Measurements from ENCODE around the gene GBX1.

The GBX1 gene

DNA sequence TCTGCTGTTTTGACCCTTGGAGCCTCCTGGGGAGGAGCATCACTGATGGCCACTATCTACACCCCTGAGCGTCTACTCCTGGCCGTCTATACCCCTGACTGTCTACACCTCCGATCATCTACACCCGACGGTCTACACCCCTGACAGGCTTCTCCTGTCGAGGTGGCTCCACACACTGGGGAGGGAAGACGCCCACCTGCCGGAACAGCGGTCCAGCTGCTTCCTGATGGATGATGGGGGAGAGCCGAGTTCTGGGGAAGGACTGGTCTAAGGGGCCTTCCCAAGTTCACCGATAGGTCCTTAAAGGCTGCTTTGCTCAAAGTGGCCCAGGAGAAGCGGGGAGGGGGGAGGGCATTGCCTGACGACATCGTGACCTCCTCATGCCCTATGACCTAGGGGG is 39.4 kb downstream of the GBX1 start:
- no peak for DNase-seq (ENCODE audit: low spot score)

DNA sequence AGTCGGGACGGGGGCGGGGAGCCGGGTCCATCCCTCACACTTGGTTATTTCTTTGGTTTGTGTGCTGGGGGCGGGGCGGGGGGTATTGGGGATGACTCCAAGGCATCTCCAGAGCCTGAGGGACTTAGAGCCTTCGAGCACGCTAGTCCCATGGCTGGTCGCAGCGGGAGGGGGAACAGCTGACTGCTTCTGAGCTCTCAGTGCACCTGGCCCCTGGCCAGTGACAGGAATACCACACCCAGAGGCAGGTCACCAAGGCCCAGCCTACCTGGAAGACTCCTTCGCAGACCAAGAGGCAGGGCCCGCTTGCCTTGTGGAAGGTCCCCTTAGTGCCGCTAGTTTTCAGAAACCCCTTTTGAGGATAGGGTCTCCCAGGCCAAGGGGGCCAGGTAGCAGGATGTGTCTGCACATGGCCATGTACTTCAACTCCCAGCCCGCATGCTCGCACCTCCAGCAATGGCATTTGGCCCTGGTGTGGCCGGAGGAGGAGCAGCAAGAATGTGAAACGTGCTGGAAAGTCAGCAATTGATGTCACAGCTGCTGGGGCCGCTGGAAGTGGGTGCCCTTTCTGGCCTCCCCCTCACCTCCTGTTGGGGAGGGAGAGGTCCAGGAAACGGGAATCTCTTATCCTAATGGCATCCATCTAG is 40.9 kb downstream of the GBX1 start:
- DNase-seq (ENCODE audit: low spot score), result no peak

DNA sequence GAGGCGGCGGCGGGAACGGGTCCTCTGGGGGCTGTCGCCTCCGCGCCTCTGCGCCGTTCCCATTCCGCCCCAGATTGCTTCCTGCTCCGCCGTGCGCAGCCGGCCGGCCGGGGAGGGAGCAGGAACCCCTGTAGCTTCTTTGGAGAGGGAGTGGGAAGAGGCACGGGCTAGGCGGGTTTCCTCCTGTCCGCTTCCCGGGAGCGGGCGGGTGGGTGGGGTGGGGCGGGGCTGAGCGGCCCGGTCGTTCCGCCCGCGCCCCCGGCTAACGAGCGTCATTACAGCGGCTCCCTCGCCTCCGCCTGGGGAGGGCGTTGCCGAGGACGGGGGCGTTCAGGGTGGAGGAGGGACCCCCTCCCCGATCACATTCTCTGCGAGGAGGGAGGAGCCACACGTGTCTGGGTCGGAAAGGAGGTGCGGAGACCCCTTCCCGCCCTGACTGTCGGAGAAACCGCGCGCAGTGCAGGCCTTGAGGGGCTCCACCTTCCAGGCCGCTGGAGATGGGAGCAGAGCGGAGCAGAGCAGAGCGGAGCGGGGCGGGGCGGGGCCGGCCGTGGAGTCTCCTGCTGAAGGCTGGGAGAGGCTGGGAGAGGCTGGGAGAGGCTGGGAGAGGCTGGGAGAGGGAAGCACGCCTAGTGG is 41.5 kb downstream of the GBX1 start:
- DNase-seq (ENCODE audit: low spot score), result no peak

DNA sequence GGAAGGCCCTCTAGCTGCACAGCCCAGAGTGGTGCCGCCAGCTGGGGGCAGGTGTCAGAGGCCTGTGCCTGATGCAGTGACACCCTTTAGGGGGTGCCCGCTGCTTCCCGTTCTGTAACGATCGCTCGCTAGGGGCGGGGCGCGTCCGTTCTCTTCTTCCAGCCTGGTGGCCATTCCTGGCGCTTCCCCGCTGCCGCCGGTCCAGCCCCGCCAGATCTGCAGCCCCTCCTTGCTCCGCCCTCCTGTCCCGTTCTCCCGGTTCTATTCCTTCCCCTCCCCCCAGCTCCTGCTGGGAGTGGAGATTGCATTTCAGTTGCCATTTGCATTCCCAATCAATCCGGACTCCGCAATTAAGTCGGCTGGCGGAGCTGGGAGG is 42.0 kb downstream of the GBX1 start:
- DNase-seq (ENCODE audit: low spot score), result no peak

DNA sequence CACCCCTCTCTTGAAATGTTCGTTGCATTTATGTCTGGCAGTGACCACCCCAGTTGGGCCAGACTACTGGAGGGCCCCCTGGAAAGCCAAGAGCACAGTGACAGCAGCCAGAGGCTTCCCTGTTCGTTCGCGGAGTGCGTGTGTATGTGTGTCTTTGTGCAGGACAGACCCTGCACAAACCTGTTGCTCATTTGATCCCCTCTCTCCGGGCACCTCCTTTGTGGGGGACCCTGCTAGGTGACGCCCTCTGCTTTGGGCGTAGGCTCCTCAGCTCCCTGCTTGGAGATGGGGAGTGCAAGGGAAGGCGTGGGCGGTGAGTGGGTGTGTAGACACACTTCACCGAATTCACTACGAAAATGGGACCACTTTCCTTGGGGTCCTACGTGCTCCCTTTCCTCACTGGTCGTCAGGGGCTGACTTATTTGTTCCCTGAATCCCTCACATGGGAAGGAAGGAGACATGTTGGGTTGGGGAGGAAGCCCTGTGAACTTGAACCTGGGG is 42.5 kb downstream of the GBX1 start:
- no peak for DNase-seq (ENCODE audit: low spot score)

DNA sequence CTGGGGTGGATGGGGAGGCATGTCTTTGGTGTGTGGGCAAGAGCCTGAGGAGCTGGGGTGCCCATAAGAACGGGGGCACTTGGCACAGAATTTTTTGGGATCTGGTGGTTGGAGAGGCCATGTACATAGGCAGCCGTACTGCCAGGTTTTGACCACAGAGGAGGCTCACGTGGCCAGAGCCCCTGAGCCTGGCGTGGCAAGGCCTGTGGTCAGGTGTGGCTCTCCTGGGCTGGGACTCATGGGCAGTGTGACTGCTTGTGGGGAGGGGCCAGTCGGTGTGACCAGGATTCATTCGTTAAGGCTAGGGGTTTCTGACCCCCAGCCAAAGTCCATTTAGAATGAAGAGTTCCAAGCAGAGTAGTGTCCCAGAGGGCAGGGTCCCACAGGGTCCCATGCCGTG is 43.0 kb downstream of the GBX1 start:
- no peak for DNase-seq (ENCODE audit: low spot score)

DNA sequence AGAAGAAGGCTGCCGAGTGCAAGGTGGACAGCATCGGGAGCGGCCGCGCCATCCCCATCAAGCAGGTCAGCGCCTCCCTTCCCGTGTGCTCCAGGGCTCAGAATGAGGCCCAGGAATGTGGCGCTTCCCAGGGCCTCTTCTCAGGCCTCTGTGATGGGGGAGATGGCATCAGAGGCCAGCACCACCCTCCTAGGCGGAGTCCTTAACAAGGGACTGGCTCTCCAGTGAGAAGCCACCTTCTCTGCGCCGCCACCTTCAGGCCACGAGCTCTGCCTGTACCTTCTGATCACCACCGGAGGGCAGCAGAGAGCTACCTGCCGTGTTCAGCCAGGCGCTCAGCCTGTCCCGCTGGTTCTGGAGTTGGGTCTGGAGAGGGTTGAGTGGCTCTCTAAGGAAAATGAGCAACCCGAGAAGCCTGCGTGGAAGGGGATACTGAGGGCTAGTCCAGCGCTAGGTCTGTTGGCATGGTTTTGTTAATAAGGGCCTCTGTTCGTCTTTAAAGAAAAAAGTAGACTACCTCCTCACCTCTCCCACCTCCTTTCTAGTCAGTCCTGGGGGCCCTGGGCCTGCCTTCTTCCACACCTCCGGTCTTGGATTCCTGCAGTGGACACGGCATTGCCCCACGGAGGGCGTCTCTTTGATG is 43.6 kb downstream of the GBX1 start:
- peak; percentile 89 for DNase-seq (ENCODE audit: low spot score)

DNA sequence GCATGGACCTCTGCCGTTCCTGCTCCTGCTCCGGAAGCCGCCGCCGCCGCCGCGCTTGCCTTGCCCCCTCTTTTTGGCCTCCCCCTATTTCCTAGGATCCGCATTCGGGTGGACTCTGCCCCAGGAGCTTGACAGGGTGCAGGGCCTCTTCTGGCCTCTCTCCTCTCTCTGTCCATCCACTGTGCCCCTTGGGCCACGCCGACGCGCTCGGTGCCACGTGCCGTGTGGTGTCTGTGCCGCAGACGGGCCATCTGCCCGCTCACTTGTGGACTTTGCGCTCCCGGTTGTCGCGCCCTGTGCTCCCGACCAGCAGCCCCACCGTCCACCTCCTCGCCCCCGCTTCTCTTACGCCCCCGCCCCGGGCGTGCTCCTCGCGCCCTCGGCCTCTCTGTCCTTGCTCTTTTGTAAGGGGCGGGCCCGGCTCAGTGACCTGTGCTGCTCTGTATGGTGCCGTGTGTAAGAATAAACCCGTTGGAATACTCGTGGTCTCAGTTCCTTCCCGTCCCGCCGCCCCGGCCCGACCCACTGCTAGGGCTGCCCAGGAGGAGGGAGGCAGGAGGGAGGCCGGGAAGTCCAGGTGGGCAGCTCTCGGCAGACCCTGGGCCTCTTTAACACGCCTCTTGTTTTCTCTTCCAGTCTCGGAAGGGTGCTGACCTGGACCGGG is 44.2 kb downstream of the GBX1 start:
- no peak for DNase-seq (ENCODE audit: low spot score)

DNA sequence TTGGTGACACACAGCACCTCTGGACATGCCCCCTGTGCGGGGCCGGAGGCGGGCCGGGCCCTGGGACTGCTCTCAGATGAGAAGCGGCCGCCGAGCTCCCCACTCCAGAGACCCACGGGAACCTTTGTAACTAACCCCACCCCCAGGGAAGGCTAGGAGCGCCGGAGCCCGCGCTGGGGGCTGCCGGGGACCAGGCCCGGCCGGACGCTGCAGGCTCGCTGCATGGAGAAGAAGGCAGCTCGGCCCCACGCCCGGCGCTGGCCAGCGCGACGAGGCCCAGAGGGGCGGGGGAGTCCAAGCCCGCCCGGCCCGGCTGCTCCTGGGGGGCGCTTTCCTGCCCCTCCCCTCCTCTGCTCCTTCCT is 44.7 kb downstream of the GBX1 start:
- DNase-seq (ENCODE audit: low spot score), result no peak

DNA sequence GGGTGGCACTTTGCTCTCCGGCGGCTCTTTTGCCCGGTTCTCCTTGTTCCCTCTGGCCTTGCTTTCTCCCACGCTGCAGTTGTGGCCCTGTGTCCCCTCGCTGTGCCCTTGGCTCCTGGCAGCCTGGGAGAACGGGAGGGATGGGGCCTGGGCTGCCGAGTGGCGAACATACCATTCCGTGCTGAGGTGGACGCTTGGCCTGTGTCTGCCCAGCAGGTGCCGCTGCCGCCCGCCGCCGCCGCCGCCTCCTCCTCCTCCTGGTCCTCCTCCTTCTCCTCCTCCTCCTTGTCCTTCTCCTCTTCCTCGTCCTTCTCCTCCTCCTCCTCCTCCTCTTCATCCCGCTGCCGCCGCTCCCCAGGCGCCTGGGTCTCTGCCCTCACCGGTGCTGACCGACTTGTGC is 45.2 kb downstream of the GBX1 start:
- no peak for DNase-seq (ENCODE audit: low spot score)

DNA sequence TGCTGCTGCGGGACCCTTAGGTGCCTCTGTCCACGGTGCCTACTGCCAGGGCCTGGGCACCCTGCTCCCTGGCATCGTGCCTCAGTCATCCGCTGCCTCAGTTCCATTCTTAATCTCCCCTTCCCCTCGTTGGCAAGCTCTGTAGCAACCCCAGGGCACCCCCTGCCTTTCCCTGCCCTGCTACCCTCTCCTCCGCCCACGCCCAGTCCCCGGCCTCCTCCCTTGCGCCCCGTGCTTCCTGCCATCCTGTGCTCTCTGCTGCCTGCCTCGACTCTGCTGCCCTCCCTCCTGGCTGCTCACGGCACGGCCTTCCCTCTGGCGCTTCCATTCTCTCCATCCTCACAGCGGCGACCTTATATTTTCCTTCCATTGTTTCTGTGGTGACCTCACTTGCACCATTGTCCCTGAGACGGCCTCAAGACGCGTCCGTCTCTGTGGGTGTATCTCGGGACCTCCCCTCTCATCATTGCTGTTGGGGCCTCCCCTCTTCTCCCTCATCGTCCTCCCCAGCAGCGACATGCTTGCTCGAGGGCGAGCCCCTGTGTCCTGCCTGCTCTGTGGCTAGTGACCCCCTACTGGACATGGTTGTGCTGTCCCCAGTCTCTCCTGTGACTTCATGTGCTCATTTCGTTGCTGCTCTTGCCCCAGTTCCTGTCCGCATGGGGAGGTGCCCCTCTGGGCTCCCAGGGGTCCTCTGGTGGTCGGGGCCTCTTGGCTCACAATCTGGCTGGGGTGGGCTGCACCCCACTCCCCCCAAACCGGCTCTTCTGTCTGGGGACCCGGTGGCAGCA is 45.9 kb downstream of the GBX1 start:
- no peak for DNase-seq (ENCODE audit: low spot score)

DNA sequence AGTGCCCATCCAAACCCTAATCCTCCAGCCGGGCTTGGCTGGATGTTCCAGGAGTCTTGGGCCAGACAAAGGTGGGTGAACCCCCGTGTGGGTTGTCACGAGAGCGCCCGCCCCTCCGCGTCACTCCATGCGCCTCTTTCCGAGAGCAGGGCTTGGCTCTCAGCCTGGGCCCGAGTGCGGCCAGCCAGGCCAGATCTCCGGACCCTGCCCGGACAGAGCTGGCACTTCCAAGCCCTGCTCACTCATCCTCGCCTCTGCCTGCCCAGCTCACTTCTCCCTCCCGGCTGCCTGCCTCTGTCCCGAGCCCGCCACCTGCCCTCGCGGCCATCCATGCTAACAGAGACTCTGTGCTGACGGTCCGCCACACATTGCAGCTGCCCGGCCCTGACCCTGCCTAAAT is 46.6 kb downstream of the GBX1 start:
- DNase-seq (ENCODE audit: low spot score), result no peak

DNA sequence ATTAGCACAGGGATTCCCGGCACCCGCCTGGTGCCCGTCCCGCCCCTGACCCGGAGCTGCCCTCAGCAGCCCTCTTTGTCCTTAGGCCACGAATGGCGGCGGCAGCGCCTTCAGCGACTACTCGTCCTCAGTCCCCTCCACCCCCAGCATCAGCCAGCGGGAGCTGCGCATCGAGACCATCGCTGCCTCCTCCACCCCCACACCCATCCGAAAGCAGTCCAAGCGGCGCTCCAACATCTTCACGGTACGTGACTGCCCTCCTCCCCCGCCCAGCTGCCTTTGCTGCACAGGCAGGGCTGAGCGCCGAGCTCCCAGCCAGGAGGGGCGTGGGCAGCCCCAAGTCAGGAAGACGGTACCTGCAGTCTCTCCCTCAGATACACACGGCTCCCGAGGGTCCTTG is 47.6 kb downstream of the GBX1 start:
- no peak for DNase-seq (ENCODE audit: low spot score)

DNA sequence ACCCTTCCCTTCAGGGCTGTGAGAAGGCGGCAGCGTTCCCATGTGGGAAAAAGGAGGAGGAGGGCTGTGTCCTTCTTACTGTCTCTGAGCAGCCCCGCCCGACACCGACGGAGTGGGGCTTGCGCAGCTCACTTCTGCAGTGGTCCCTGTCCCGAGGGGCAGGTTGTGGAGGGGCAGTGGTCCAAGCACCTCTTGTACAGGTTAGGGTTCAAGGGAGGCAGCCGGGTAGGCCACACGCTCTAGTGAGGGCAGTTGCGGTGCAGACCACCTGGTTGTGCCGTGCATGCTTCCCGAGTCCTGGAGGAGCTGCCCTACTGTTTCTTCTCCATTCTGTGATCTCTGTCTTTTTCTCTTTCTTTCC is 48.5 kb downstream of the GBX1 start:
- DNase-seq (ENCODE audit: low spot score), result no peak

DNA sequence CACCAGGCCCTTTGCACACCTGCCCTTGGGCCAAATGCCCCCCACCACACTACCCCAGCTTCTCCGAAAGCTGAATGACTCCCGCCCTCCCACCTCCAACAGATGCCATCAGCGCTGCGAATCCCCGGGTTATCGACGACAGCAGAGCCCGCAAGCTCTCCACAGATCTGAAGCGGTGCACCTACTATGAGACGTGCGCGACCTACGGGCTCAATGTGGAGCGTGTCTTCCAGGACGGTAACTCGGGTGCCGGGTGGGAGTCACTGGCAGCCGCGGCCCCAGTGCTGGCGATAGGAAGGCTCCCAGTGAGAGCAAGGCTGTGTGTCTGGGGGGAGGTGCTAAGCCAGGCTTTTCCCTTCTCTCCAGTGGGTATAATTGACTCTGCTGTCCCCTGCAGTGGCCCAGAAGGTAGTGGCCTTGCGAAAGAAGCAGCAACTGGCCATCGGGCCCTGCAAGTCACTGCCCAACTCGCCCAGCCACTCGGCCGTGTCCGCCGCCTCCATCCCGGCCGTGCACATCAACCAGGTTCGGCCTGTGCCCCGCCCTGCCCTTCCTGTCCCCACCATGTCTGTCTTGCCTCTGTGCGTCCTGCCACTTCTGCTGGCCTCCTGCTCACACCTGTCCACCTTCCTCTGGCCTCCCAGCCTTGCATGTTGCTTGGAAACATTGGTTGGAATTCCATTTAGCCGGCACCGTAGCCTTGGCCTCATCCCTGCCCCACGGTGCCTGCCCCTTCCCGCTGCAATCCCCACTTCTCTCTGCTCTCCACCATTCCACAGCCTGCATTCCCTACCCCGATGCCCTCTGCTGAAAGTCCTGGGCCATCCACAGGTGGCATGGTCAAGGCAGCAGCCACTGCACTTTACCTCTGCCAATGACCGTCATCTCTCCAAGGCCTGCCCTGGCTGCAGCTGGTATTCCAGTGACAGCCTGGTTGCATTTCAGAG is 49.1 kb downstream of the GBX1 start:
- DNase-seq (ENCODE audit: low spot score), result no peak

DNA sequence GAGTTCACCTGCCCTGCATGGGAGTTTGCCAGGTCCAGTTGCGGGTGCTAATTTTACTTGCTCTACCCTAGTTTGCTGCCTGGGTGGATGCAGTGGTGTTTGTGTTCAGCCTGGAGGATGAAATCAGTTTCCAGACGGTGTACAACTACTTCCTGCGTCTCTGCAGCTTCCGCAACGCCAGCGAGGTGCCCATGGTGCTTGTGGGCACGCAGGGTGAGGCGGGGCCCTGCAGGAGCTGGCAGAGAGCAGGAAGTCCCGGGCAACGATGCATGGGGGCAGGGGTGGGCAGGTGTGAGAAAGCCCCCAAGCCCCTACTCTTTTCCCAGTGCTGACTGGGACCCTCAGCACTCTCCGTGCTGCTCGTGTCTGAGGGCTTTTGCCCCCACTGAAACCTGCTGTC is 49.9 kb downstream of the GBX1 start:
- DNase-seq (ENCODE audit: low spot score), result no peak

DNA sequence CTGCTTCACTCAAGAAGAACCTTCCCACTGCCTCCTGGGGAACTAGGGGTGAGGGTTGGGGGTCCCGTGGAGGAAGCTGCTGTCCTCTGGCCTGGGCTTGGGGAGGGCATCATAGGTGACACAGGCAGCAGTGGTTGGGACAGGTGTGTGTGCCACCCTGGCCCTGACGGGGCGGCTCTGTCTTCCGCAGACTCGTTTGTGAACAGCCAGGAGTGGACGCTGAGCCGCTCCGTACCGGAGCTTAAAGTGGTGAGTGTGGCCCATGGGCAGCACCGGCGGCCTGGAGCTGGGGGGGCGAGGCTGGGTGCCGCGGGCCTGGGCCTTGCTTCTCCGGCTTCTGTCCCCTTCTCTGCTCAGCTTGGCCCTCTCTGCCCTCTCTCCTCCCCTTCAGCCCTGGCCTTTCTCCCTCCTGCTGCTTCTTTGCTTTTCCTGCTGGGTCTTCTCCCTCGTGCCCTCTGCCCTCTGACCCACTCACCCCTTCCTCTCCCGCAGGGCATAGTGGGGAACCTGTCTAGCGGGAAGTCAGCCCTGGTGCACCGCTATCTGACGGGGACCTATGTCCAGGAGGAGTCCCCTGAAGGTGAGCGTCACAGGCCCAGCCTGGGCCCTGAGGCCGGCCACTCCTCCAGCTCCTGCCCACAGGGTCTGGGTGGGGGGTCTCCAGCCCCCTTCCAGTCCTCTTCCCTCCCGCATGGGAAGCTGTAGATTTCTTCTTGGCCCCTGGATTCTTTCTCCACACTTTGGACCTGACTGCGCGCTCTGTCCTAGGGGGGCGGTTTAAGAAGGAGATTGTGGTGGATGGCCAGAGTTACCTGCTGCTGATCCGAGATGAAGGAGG is 50.7 kb downstream of the GBX1 start:
- DNase-seq (ENCODE audit: low spot score), result no peak

DNA sequence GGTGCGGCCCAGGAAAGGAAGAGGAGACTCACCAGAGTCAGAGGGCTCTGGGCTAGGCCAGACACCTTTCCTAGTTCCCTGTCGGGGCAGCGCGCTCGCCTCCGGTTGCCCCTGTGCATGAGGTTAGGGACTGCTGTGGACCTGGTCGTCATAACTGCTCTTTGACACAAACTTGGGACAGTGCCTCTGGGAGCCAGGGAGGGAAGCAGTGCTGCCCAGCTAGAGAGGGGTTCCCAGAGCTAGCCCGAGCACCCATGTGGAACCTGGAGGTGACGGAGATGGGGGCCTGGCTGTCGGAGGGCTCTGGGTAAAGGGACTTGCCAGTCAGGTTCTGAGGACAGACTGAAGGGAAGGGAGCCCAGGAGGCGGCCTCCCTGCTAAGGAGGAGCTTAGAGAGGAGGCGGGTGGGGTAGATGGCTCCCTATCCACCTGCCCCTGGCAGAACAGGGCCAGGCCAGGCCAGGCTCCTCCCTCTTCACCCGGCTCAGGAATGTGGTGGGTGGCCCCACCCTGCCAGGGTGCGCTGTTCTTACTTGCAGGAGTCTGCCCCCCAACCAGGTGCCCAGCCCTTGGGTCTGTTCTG is 51.6 kb downstream of the GBX1 start:
- no peak for DNase-seq (ENCODE audit: low spot score)

DNA sequence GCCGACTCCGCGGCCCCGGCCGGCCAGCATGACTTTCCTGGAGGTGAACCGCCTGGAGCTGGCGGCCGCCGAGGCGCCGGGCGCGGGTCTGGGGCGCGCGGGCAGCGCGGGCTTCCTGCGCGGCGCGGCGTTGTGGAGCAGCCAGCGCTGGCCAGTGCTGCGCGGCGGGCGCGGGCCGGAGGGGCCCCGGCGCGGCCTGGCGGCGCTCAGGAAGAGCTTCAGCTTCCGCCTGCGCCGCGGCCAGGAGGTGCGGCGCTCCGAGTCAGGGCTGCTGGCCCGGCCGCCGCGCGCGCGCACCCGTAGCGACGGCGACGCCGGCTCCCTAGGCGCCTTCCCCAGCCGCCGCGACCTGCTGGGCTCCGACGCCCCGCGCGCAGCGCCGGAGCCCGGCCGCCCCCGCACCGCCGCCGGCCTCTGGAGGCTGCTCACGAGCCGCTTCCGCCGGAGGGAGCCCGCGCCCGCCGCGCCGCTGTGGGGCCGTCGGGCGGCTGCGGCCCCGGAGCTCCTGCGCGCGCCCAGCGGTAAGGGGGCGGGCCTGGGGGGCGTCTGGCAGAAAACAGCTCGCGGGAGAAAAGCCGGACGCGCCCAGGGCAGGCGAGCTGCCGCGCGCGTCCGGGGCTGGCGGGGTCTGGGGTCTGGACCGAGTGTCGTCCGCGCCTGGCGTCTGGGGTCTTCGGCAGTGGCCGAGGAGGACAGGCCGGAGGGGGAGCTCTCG is 52.2 kb downstream of the GBX1 start:
- DNase-seq (ENCODE audit: low spot score), result no peak

Data from NAMALWA (cell line).